Adrenal gland (tissue), 5 donors: Measurements from ENCODE around the gene GFRA1.

Source experiments
- CTCF ChIP-seq, 6 experiments: fragments of 450-650 bp in 4 of 6; fragments of 200-600 bp in 2 of 6; sonication (generic) in 1 of 6; IDR thresholded peaks; 1 replicate in 5 of 6; 2 replicates in 1 of 6; pipeline versions ENCODE4 v1.5.1 to v1.8.0; 2016 to 2021; ENCODE audit warnings: antibody characterized with exemption in 6 of 6, mild to moderate bottlenecking in 2 of 6, moderate library complexity in 1 of 6
- POLR2A ChIP-seq, 2 donors: fragments of 450-650 bp; IDR thresholded peaks; one replicate each; pipeline ENCODE4 v1.6.1; 2017; ENCODE audit warnings: antibody characterized with exemption in 2 of 2, mild to moderate bottlenecking in 2 of 2, moderate library complexity in 1 of 2
- donor health status: DM: no; HTN: no; CAD: no.

GRCh38 chr10:116113721-116114501 is 159.1 kb downstream of the GFRA1 start:
- TF ChIP-seq CTCF (IDR thresholded peaks at IDR 0.05) (no peak), POLR2A (IDR thresholded peaks at IDR 0.05) (no peak)
